GM12873 (cell line): ENCODE results near the gene OTOG.

Experiments used
- CTCF ChIP-seq: IDR thresholded peaks from 2 replicates; pipeline ENCODE4 v1.5.1; 2012; ENCODE audit warnings: low read depth, mild to moderate bottlenecking, moderate library complexity, low read length, control low read depth; ENCODE audit not compliant: insufficient read depth; ENCODE audit errors: missing control alignments

The OTOG gene

GRCh38 chr11:17563231-17563646 is 16.2 kb downstream of the OTOG start:
- TF ChIP-seq CTCF: peak; percentile 4

GRCh38 chr11:17563961-17564686 is 17.1 kb downstream of the OTOG start:
- TF ChIP-seq CTCF: no peak

GRCh38 chr11:17564687-17565042 is 17.6 kb downstream of the OTOG start:
- TF ChIP-seq CTCF: peak; percentile 53

- no peak for TF ChIP-seq CTCF
Measured at GRCh38 chr11:17568944-17569343, 21.9 kb downstream of the OTOG start.

- TF ChIP-seq CTCF: no peak
Measured at GRCh38 chr11:17570034-17570433, 23.0 kb downstream of the OTOG start.

- no peak for TF ChIP-seq CTCF
Measured at GRCh38 chr11:17571431-17572358, 24.6 kb downstream of the OTOG start.

DNA sequence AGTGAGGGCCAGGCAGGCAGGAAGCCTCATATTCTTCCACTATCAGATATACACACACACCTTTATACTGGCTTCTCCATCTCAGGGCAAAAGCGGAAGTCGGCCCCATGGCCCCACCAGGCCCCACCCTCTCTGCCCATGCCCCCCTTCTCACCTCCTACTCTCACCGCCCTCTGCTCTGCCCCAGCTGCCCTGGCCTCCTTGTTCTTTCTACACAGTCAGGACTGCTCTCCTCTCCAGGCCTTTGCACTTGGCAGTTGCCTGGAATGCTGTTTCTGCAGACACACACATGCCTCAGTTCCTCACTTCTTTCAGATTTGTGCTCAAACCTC is 25.3 kb downstream of the OTOG start:
- no peak for TF ChIP-seq CTCF
